ENCODE measurements around the gene DIP2B.

DNA sequence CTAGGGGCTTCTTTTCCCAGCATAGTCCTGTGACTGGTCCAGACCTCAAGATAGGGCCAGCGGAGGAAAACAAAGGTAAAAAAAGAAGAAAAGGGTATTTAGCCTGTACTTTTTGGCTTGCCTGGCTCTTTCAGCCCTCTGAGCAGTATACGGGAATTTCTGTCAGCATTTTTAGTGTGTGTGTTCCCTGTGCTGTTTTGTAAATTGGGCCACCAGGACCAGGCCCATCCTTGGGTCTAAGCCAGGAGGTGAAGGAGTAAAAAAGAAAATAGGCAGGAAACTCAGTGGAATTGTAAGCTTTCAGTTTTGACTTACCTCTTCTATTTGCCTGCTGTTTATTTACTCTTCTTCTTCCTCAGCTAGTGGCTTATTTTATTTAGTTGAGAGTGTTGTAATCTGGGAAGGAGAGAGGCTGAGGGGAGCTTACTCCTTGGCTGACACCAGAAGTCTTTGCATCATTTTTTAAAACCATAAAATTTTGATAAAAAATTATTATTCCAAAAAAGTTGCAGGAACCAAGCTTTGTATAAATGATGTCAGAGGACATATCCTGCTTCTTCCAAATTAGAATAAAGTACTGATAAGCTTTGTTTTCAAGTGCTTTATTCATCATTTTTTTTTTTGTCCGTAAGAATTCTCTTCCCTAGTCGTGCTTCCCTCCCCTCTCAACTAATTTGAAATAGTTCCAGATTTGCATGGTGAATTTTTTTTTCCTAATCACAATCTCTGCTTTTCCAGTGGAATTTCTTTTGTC is 63.7 kb downstream of the DIP2B start:
- TF ChIP-seq, protein P1, sequence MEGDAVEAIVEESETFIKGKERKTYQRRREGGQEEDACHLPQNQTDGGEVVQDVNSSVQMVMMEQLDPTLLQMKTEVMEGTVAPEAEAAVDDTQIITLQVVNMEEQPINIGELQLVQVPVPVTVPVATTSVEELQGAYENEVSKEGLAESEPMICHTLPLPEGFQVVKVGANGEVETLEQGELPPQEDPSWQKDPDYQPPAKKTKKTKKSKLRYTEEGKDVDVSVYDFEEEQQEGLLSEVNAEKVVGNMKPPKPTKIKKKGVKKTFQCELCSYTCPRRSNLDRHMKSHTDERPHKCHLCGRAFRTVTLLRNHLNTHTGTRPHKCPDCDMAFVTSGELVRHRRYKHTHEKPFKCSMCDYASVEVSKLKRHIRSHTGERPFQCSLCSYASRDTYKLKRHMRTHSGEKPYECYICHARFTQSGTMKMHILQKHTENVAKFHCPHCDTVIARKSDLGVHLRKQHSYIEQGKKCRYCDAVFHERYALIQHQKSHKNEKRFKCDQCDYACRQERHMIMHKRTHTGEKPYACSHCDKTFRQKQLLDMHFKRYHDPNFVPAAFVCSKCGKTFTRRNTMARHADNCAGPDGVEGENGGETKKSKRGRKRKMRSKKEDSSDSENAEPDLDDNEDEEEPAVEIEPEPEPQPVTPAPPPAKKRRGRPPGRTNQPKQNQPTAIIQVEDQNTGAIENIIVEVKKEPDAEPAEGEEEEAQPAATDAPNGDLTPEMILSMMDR (conservative IDR thresholded peaks at IDR 0.05), result no peak
- no peak for TF ChIP-seq EZH2 (IDR thresholded peaks at IDR 0.05; ENCODE audit: low read depth)

Measured in PC-9 (cell line).